Stomach (tissue), 4 donors: ENCODE measurements around the gene ZBTB39.

Source experiments
- EP300 ChIP-seq: sonication (generic); formaldehyde crosslinking; IDR thresholded peaks from one replicate; pipeline ENCODE4 v1.6.1; 2017; ENCODE audit warnings: antibody characterized with exemption
- POLR2AphosphoS5 ChIP-seq, 3 donors: sonication (generic); formaldehyde crosslinking; IDR thresholded peaks; one replicate each; pipeline ENCODE4 v1.6.1; 2016; ENCODE audit warnings: antibody characterized with exemption in 3 of 3

- TF ChIP-seq POLR2AphosphoS5 (IDR thresholded peaks at IDR 0.05) (no peak), EP300 (no peak)
These were observed 51.4 kb downstream of the ZBTB39 start for GRCh38 chr12:56954958-56955355.
